GM19351 (cell line): ENCODE measurements around the gene MEIS2.

Experiments used
- ATAC-seq: cut with Tn5 transposase; IDR thresholded peaks from one replicate; pipeline ENCODE4 v1.9.1; 2021; ENCODE audit warnings: mild to moderate bottlenecking, moderate library complexity; ENCODE audit not compliant: unreplicated experiment

Gene MEIS2

DNA sequence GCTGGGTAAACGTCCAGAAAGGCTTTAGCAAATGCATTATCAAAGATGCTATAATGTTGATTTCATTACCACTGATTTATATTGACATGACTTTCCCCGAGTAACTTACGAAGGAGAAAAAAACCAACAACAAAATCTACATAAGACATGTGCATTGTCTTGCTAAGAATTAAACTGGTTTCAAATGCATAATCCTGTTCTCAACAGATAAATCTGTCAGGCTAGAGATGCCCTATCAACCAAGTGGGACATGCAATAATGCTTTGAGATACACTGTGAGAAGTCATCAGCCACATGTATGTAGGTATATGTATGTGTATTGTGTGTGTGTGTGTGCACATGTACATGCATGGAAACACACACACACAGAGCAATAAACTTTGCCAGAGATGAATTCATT is 195.6 kb downstream of the MEIS2 start:
- no peak for ATAC-seq

DNA sequence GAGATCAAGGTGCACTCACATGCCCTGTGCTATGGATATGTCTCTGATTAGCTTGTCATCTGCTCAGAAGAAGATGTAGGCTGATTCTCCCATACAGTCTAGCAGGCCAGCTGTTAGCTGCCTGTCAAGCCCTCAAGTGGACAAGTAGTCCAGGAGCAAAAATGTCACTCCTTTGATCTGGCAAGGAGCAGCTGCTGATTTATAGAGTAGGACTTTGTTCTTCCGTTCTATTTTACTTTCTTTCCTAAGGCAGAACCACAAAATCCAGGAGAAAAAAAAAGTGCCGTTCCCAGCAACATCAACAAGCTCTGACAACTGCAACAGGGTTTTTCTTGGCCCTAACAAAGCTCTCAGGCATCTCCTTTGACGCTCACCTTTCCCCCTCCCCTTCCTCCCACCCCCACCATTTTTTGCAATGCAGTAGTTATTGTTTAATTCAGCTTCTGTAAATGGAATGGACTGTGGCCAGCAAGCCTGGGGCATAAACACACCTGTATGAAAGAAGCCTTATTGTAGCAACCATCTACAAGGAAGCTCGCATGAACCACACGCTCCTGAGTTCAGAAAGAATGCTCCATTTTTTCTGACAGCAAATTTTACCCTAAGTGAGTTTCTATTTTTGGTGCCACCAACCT is 196.3 kb downstream of the MEIS2 start:
- ATAC-seq, result no peak

DNA sequence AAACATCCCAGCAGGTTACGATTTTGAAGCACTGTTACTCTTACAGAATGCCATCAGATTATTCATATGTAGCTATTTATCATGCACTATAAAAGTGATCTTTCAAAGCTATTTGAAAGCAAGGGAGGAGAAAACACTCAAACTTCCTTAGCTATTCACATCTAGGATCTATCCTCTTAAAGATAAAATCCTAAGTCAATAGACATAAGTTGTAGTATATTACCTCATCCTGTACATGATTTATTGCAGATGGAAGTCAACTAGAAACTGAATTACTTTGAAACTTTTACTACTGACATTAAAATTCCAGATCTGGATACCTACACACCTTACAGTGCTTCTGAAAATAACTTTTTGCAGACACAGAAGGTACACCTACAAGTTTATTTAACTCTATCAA is 197.2 kb downstream of the MEIS2 start:
- ATAC-seq, result no peak

DNA sequence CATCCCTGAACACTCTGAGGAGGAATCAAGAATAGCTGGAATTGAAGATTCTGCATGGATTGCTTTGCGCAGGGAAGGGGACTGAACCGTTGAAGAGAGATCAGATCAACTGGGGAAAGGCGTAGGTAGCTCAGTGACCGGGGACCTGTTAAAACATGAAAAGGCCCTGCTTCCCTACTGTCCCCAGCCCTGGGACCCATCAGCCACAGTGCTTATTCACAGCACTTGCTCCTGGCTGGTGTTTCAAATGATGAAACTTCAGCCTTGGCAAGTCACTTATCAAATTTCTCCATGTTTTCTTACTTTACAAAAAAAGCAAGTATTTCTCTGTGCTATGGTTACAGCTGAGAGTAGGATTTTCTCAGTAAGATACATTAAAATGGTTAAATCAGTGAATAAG is 199.3 kb downstream of the MEIS2 start:
- no peak for ATAC-seq

GRCh38 chr15:36899696-36900095 is 200.7 kb downstream of the MEIS2 start:
- ATAC-seq, result no peak

GRCh38 chr15:36898536-36899126 is 201.7 kb downstream of the MEIS2 start:
- no peak for ATAC-seq

DNA sequence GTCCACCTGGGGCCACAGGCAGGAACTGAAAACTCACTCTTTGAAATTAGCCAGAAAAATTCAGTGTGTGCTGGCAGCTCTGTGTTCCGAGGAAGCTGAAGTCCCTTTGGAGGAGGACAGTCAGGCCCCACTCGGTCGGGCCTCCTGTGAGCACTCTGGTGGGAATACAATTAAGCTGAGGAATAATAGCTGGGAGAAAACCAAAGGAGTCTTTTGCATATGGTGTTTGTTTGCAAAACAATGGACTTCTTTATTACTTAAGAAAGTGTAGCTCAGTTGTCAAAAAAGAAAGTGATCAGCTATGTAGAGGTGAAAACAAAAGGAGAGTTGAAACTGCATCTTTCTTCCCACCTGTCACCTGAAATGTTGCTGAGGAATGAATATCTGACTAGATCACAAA is 202.5 kb downstream of the MEIS2 start:
- no peak for ATAC-seq

DNA sequence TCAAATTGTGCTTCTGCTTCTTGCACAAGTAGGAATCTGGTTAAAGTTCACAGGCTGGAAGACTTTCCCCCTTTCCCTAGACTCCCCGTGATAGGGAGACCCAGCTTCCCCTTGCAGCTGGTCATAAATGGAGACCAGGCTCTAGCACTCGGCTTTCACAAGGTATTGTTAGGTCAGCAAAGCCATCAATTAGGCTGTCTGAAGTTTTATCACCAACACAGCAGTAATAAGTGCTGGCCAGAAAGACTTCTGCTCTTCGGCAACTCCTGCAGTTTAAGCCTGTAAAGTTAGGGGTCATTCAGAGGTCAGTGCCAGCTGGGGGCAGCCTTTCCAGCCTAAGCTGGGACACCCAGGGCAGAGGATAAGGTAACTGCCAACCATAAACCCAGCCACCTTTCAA is 203.4 kb downstream of the MEIS2 start:
- no peak for ATAC-seq

DNA sequence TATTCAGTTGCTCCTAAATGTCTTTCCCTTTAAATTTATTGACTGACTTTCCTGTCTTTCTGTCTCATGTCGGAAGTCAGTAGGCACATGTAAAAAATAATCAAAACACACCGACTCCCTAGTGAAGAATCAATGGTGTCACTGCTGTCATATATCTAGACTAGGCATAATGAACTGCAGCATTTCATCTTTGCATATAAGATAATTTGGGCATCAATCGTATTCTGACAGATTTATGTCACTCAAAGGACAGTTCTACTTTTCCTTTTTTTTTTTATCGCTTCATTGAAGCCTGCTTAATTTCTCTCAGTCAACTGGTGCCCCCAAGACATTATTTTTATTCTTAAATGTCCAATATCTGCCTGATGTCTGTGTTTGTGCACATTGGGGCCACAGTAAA is 206.3 kb downstream of the MEIS2 start:
- ATAC-seq, result no peak

DNA sequence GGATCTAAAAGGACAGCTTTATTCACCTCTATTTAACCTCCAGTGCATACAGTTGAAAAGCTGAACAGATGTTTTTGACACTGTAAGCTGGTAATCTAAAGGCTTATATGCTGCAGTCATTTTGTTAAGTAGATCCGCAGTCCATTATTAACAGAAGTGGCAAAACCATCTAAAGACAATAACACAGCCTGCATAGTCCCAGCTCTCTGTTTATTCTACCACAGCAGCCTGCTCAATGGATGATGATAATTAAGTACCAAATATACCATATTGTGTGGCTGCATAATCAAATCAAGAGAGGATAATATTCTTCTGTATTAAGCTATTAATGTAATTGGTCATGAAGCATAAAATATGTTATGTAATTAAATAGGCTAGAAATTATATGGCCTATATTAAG is 207.1 kb downstream of the MEIS2 start:
- ATAC-seq, result no peak

- no peak for ATAC-seq
Observed at GRCh38 chr15:36888011-36888992, 212.0 kb downstream of the MEIS2 start.

DNA sequence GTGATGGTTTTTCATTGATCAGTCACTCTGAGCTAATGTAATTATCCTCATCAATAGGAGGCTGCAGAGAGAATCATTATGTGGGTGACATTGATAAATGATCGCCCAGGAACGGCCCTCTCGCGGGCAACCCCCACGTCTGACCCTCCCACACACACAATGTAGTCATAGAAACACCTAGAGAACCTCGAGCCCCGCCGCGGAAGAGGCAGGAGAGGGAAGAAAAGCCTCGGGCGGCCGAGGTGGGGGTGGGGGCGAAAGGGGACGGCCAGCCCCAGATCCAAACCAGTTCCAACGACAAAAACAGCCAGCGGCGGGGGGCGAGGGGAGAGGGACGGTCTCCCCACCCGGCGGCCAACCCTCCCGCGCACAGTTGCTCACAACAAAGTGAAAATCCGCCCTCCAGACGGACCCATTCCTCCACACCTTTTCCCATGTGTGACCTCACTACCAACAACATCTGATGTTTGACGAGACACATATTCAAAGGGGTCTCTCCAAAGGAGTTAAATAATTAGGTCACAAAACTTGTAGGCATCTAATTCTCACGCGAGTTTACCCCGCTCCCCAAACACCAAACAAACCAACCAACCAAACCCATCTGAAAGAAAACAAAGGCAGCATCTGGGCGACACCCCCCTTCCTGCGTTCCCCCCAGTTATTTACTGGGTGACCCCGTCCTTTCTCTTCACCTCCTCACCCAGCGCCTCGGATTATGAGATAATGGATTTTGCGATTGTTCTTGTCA is 213.0 kb downstream of the MEIS2 start:
- no peak for ATAC-seq

DNA sequence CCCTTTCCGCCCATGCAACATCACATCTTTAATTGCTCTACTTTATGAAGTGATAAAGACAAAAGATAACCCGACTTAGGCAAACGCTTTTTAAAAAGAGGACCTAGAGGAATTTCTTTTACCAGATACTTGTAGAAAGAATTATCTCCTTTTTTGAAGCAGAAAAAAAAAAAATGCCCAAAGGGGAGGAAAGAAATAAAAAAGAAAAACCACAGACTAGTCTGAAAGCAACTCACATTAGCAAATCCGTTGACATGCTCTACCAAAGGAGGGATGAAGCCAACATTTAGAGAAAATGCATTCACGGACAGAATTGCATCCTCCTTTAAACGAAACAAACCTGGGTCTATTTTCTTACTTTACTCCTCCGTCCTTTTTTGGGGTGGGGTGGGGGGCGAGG is 213.6 kb downstream of the MEIS2 start:
- ATAC-seq, result no peak

DNA sequence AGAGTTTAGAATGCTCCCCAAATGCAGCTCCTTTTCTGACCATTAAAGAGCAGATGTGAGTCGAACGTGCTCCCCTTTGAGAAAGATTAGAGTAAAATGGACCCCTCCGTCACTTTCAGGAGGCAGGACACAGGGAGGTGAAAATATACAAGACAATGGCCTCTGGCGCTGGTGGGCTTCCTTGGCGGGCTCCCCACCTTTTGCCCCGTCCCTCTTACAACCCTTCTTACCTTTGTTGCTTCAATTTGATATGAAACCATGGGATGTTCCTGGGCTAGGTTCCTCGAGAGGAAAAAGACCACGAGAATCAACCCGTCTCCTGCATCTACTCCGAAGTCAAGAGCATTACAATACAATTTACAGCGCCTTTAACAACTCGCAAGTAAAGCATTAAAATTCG is 214.2 kb downstream of the MEIS2 start:
- no peak for ATAC-seq

DNA sequence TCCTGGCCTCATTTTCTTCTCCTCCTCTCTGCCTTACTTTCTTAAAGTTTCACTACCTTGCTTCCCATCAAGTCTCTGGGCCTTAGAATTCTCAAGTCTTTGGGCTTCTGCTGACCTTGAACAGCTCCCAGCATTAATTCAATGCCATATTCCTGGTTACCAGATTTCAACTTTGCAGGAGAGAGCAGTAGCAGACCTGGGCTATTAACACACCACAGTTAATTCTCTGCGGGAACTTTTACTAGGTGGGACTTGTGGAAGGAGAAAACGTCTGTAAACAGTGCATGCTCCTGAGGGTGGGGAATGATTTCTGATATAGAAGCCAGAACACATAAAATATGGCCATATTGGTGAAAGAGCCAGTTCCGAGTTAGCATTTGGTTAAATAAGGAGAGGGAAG is 214.6 kb downstream of the MEIS2 start:
- ATAC-seq, result no peak

- no peak for ATAC-seq
Observed at GRCh38 chr15:36884936-36885635, 215.3 kb downstream of the MEIS2 start.

- ATAC-seq, result no peak
Observed at GRCh38 chr15:36884518-36884875, 215.9 kb downstream of the MEIS2 start.

GRCh38 chr15:36883713-36884517 is 216.4 kb downstream of the MEIS2 start:
- ATAC-seq, result peak; percentile 88

- ATAC-seq, result no peak
Observed at GRCh38 chr15:36882487-36883131, 217.7 kb downstream of the MEIS2 start.
